DMS114 treated with DMSO at 0.1 percent for 48 hours (cell line): ENCODE results near the gene MKI67.

Source experiments
- DNase-seq: peaks from one replicate; lab custom pipeline; 2025; ENCODE audit not compliant: unreplicated experiment; lab: John Stamatoyannopoulos, UW

The MKI67 gene

DNA sequence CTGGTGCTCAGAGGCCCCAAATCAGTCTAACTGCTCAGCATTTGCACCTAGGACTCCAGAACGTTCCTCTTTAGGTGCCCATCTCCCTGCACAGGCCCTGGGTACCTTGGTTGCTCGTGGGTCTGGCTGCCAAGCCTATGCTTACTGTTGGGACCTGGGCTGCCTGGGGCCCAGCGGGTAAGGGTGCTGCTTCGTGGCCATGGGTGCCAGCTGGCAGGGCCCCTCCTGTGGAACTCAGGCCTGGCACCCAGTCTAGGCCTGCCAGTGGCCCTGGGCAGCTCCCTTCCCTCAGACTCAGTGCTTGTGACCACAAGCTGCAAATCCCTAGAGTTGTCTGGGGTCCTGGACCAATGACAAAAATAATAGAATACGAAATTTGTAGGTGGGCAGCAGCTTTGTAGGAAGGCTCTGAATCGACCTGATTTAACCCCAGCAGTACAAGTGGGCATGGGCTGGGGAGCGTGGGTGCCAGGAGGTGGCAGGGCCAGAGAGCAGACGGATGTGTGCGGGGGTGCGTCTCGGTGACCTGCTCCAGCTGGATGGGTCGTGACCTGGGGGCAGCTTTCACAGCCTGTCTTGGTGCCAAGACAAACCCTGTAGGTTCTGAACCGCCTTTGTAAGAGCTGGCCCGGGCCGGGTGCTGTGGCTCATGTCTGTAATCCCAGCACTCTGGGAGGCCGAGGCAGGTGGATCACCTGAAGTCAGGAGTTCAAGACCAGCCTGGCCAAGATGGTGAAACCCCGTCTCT lies 69.7 kb downstream of the MKI67 start:
- DNase-seq: no peak

DNA sequence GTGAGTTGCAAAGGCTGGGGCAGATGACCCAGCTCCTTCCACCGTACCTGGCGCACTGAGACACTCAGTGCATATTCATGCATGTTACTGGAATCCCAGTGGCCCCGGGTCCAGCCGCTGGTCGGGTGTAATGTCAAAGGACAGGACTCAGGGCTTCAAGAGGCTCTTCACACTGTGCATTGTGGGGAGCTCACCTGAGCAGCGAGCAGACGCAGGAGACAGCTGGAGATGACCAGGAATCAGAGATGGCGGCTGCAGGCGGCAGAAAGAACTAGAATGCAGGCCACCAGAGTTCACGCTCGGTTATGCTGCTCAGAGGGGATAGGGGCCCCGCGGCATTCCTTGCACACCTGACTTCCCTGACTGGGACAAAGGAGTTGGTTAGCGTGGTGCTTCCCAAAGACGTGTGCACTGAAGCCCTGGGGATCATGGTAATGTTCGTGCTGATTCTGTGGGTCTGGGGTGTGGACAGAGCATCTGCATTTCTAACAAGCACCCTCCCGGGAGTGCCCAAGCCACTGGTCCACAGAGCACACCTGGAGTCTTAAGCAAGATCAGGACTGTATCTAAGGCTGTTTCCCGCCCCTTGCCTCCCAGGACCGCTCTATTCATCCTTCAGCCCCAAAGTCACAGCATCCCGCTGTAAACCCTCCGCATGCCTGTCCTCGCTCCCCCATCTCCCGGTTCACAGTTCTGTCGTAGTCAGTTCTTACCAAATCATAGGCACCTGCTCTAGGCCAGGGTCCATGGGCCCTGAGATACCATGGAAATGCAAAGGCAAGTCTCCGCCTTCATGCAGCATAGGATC lies 71.0 kb downstream of the MKI67 start:
- no peak for DNase-seq

DNA sequence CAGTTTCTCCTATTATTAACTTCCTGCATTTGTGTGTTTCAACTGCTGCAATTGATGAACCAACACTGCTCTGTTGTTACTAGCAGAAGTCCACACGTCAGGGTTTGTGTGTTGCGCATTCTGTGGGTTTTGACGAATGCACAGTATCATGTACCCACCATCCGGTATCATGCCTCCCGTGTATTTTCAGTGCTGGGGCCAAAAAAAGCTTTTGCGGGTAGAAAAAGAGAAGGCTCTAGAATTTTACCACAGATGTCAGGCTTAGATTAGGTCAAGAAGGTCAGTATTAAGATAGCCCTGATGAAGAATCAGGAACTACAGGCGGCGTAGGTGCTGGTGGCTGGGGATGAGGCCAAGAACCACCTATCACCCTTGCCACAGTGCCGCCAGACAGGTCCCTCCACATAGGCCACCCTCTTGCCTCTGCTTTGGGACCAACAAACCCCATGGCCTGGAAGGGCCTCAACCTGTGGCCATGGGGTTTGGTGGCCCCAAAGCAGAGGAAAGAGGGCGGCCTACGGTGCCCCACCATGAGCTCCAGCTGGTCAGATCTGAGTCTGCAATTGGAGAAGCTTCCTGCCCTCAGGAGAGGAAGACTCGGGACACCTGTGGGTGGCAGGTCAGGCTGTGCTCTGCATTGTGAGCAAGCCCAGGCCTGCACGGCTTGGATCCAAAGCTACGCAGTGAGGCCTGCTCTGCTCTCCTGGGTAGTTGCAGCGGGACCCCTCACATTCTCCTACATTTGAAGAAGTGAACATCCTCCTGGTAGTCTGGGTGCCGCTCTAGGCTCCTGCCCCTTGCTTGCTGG lies 71.9 kb downstream of the MKI67 start:
- no peak for DNase-seq

DNA sequence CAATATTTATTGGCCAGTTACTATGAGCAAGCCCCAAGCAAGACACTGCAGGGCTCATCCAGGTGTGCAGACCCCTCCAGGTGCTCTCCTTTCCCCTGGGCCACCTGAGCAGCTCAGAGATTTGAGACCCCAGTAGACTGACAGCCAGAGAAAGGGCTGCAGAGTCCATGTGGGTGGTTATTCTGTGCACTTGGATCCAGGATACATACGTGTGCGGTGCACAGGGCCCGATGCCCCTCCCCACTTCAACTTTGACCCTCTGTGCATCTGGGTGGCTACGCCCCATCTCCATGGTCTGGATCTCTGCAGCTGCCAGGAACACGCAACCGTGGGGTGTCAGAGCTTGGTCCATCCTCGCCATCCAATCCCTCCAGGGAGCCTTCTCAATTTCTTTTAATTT lies 72.9 kb downstream of the MKI67 start:
- DNase-seq: no peak

DNA sequence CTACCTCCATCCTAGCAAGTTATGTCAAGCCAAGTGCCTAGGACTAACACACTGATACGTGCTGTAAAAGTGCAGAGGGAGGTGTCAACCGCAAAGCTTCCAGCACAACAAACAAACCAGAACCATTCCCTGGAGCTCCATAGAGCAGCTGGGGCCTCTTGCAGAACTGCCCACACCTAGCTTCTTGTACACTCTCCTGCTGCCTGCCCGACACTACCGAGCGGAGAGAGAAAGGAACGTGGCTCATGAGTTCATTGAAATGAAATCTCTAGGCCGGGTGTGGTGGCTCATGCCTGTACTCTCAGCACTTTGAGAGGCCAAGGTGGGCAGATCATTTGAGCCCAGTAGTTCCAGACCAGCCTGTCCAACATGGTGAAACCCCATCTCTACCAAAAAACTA lies 73.5 kb downstream of the MKI67 start:
- DNase-seq: no peak

DNA sequence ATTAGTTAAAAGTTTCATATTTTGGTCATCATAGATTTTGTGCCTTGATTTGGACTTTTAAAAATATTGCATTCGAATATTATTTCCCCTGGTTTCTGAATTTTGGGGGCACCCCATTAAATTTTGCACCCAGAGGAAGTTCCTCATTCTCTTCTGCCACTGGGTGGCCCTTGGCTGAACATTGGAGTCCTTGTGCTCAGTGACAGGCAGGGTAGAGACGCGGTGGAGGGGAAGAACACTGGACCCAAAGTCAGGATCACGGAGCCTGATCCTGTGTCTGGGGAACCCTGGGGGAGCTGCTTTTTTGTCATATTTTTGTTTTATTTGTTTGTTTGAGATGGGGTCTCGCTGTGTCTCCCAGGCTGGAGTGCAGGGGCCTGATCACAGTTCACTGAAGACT lies 74.7 kb downstream of the MKI67 start:
- DNase-seq: no peak

DNA sequence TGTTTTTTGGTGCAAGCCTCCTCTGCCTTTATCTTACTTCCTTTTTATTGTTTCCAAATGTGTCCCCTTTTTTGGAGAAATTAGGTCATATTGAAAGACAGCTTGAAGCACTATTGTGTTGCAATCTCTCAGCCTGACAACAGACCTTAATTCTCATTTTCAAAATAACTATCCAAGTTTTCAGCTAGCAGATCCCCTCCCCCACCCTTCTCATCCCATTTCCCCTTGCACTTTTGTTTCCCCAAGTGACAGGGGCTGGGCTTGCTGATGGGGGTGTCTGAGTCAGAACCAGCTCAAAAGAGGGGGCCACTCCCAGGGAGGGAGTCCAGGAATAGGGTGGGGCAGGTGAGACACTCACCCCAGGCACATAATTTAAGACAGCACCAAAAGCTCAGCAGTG lies 75.3 kb downstream of the MKI67 start:
- DNase-seq: no peak

DNA sequence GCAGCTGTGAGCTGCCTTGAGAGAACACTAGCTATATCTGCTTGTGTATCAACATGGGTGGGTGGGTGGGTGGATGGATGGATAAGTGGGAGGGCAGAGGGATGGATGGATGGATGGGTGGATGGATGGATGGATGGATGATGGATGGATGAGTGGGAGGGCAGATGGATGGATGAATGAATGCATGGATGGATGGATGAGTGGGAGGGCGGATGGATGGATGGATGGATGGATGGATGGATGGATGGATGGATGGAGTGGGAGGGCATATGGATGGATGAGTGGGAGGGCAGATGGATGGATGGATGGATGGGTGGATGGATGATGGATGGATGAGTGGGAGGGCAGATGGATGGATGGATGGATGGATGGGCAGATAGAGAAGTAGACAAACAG lies 76.1 kb downstream of the MKI67 start:
- no peak for DNase-seq

DNA sequence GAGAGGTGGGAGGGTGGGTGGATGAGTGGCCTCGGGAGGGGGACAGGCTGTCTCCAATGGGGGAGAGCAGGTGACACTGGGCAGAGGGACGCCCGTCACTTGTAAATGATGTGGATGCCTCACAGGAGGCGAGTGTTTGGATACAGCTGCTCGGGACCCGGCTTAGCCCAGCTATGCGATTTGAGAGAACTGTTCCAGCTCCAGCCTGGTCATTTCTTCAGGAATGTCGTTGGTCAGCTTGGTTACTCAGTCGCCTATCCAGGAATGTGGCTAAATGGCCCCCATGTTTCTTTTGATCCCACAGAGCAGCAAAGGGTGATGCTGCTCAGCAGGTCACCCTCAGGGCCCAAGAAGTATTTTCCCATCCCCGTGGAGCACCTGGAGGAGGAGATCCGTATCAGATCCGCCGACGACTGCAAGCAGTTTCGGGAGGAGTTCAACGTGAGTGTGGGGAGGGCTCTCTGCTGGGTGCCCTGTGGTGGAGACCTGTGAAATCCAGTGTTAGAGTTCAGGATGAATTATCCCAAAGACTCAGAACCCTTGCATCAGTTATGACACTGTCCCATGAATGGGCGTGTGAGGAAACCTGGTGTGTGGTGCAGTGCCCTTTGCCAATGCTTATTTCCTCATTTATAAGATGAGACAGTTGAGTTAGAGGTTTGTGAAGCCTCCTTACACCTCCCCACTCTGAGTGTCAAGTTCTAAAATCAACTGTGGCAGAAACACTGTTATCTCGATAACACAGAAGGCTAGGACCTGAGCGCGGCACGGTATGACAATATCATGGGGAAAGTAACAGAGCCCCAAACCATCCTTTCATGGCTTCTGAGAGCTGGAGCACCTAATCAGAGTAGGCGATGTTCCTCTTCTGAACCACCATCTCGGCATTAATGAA lies 76.8 kb downstream of the MKI67 start:
- no peak for DNase-seq

DNA sequence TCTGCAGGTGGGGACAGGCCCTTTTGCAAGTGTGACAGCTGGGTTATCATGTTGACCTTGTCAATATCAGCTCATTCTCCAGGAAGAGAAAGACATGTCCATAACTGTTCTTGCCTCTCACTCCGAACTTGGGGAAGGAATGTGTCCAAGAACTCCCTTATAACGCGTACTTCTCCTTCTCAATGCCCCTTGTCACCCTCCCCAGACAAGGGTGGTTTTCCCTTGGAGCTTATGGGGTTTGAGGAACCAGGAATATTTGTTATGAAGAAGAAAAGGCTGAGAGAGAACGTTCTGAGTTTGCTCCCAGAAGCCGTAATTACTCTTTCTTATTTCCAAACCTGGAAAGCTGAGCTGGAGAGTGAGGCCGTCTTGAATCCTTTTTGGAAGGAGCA lies 77.4 kb downstream of the MKI67 start:
- no peak for DNase-seq

DNA sequence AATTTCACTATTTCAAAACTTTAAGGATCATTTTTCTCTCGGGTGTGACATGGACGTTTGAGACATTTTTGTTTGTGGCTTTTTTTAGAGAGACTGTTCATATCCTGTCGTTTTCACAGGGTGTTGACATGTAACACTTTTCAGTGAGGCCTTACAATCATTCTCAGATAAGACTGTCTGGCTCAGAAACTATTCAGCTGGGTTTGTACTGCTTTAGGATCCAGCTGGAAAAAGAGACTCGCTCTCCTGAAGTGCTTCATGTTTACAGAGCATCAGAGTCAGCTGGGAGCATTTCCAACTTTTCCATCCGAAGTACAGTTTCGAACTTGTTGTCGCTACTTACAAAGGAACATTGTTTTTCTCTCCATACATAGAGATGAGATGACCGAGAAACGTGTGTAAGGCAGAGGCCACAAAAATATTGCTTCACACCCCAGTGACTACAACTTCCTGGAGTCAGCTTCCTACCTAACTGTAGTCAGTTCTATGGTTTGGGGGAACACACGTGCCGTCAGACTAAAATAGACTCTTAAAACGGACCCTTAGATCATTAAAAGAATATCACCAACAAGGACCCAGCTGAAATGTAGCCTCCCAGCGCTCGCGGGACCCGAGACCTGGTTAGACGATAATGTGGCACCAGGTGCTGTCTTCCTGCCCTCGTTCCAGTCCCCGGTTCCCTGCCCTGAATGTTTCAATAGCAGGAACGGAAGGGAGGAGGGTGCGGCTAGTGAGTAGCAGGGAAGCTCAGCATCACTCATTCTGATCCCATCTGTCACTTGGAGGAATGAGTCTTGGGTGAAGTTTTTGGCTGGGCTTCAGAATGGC lies 78.0 kb downstream of the MKI67 start:
- no peak for DNase-seq

DNA sequence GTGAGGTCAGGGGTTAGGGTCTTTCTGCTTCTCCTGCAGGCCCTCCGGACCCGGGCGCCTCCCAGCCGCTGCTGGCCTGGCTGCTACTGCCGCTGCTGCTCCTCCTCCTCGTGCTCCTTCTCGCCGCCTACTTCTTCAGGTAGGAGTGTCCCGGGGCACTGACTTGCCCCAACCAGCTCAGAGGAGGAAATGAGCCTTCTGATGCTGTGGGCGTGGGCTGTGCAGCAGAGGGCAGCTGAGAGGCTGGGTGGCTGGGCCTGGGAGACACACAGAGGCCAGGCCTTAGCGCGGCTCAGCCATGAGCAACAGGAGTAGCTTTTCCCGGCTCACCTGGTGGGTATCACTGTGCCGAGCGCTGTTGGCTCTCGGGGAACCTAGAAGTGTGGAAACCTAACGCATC lies 78.9 kb downstream of the MKI67 start:
- no peak for DNase-seq

DNA sequence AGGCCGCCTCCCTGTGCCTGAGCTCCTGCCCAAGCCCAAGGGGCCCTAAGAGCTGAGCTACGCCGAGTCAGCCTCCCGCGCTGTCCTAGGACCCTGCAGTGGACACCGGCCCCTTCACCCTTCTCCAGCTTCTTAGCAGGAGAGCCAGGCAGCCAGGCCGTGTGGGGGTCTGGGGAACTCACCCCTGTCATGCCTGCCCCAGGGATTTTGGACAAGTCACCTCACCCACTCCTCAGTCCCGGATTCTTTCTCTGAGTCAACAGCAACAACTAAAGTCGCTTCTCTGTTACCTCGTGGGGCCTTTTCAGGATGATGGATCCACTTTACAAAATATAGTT lies 79.3 kb downstream of the MKI67 start:
- DNase-seq: no peak
